Nephron progenitor cell (in vitro differentiated cells): ENCODE measurements around the gene PXMP2.

Source experiments
- DNase-seq: peaks from one replicate; pipeline ENCODE4 v3.0.0; 2021
- H3K27ac Mint-ChIP-seq: 2 replicates; pipeline ENCODE4 v1.8.0; 2021; ENCODE audit warnings: mild to moderate bottlenecking, moderate library complexity, mixed read lengths
- H3K27me3 Mint-ChIP-seq: 2 replicates; pipeline ENCODE4 v1.8.0; 2021; ENCODE audit warnings: mild to moderate bottlenecking, low read depth, mixed read lengths; ENCODE audit not compliant: poor library complexity
- H3K36me3 Mint-ChIP-seq: 2 replicates; pipeline ENCODE4 v1.8.0; 2021; ENCODE audit warnings: low read depth, mixed read lengths
- H3K4me1 Mint-ChIP-seq: 2 replicates; pipeline ENCODE4 v1.8.0; 2021; ENCODE audit warnings: mixed read lengths
- H3K4me3 Mint-ChIP-seq: 2 replicates; pipeline ENCODE4 v1.8.0; 2021; ENCODE audit warnings: mild to moderate bottlenecking, moderate library complexity, mixed read lengths
- H3K9me3 Mint-ChIP-seq: 2 replicates; pipeline ENCODE4 v1.8.0; 2021; ENCODE audit warnings: mild to moderate bottlenecking, moderate library complexity, mixed read lengths
- TF ChIP-seq, protein P1 (sequence below): fragments of 200-600 bp; sonication (generic); IDR thresholded peaks from 2 replicates; pipeline ENCODE4 v1.5.0; 2021; ENCODE audit warnings: antibody characterized with exemption

Gene PXMP2

GRCh38 chr12:132687211-132688164 lies at the start of gene PXMP2, which contains the start of gene POLE:
PXMP2 (plus strand) TSS chr12:132687587; CDS start chr12:132687671, 84 bp downstream.
POLE (minus strand) TSS chr12:132687342; CDS start chr12:132687315, 27 bp downstream.
- Mint-ChIP-seq H3K4me3 (peak within 1 kb of the TSS; percentile 79), H3K9me3 (peaks cover 8% of the 10 kb centered on the region), H3K27ac (no peak within 1 kb of the TSS), H3K36me3 (peaks cover 29% of the 10 kb centered on the region), H3K27me3 (peaks cover 17% of the 10 kb centered on the region), H3K4me1 (peaks cover 24% of the 10 kb centered on the region)
- DNase-seq = peak; percentile 97
- TF ChIP-seq, protein P1, sequence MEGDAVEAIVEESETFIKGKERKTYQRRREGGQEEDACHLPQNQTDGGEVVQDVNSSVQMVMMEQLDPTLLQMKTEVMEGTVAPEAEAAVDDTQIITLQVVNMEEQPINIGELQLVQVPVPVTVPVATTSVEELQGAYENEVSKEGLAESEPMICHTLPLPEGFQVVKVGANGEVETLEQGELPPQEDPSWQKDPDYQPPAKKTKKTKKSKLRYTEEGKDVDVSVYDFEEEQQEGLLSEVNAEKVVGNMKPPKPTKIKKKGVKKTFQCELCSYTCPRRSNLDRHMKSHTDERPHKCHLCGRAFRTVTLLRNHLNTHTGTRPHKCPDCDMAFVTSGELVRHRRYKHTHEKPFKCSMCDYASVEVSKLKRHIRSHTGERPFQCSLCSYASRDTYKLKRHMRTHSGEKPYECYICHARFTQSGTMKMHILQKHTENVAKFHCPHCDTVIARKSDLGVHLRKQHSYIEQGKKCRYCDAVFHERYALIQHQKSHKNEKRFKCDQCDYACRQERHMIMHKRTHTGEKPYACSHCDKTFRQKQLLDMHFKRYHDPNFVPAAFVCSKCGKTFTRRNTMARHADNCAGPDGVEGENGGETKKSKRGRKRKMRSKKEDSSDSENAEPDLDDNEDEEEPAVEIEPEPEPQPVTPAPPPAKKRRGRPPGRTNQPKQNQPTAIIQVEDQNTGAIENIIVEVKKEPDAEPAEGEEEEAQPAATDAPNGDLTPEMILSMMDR = no peak

DNA sequence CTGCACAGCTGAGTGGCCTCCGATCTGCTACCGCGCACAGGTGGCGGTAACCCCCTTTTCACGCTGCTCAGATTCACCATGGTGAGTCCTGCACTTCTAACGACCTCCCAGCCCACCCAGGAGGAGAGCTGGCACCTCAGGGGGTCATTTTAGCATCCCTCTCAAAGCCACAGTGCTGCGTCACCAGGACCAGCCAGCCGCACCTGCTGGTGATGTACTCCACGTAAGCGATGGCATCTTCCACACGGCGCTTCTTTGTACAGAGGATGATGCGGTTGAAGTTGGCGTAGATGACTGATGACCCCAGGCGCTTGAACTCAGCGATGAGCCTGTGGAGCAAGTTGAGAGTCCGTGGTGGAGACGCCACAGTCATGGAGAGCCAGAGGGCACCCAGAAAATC lies 49.6 kb upstream of the PXMP2 start:
- Mint-ChIP-seq H3K4me3 (no peak overlapping the region), H3K27ac (peak overlapping the region; percentile 15), H3K27me3 (peaks cover 5% of the 10 kb centered on the region)

DNA sequence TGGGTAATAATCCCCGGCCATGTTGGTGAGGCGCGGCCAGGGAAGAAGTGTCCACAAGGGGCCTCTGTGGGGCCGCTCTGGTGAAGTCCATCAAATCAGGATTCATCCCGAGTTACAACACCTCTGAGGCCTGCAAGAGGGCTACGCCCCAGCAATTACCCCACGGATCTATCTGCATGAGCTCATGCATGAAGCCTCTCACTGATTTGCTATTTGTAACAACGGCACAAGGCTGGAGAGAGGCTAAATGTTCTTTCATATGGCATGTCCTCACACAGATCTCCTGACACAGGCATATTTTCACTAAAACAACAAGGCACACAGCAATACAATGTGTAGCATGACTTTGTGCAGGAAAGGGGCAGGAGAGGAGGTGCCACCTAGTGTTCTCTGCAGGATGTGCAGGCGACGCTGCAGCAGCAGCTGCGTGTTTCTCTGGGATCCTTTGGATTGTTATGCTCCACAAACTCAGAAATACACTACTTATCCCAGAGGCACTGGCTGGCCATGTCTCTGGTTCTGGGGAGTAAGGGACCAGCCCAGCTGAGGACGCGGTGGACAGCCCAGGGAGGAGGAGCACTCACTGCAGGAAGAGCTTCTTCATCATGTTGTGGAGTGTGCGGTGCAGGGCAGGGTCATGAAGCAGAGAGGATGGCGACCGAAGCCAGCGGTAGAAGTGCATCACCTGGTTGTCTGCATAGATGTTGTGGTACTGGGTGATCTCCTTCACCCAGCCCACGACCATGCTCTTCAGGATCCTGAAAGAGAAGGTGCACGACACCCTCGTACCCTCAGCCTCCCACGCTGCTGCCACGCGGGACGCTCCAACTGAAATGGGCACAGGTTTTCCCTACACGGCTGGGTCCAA lies 48.6 kb upstream of the PXMP2 start:
- Mint-ChIP-seq H3K4me1 (peaks cover 28% of the 10 kb centered on the region), H3K36me3 (peaks cover 70% of the 10 kb centered on the region), H3K27ac (peak overlapping the region; percentile 58), H3K27me3 (peaks cover 5% of the 10 kb centered on the region), H3K4me3 (no peak overlapping the region), H3K9me3 (no peaks in the 10 kb centered on the region)
- TF ChIP-seq, protein P1 = peak; percentile 82
- peak; percentile 48 for DNase-seq

More for the DNA sequence above, 49.6 kb upstream of the PXMP2 start:
- Mint-ChIP-seq H3K36me3 (peaks cover 76% of the 10 kb centered on the region), H3K9me3 (no peaks in the 10 kb centered on the region), H3K4me1 (peaks cover 28% of the 10 kb centered on the region)
- TF ChIP-seq, protein P1 = no peak
- no peak for DNase-seq

GRCh38 chr12:132639956-132640520 lies 47.3 kb upstream of the PXMP2 start:
- peak overlapping the region; percentile 93 for H3K27ac Mint-ChIP-seq
- H3K27me3 Mint-ChIP-seq = peaks cover 5% of the 10 kb centered on the region
- H3K4me1 Mint-ChIP-seq = peaks cover 24% of the 10 kb centered on the region
- no peak for DNase-seq
- H3K36me3 Mint-ChIP-seq = peaks cover 60% of the 10 kb centered on the region
- TF ChIP-seq, protein P1 = no peak
- no peaks in the 10 kb centered on the region for H3K9me3 Mint-ChIP-seq
- no peak overlapping the region for H3K4me3 Mint-ChIP-seq

DNA sequence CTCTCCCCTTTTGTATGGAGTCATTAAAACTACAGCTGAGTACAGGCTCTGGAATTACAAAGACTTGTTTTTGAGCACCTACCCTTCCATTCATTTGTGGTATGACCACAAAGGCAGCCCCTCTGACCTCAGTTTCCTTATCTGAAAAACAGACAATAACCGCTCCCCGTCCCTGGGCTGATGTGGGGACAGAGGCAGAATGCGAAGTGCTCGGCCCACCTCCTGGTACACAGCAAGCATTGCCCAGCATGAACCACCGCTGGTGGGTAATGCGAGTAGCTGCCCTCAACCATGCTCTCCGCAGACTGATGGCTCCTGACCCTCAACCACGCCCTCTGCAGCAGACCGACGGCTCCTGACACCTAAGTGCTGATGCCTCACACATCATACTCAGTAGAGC lies 46.5 kb upstream of the PXMP2 start:
- H3K4me1 Mint-ChIP-seq = peaks cover 24% of the 10 kb centered on the region
- H3K4me3 Mint-ChIP-seq = no peak overlapping the region
- peaks cover 55% of the 10 kb centered on the region for H3K36me3 Mint-ChIP-seq
- peaks cover 5% of the 10 kb centered on the region for H3K27me3 Mint-ChIP-seq
- H3K27ac Mint-ChIP-seq = no peak overlapping the region
- H3K9me3 Mint-ChIP-seq = no peaks in the 10 kb centered on the region
- TF ChIP-seq, protein P1 = no peak
- no peak for DNase-seq
